ENCODE results near the gene DLGAP4.
A peak's percentile ranks its signal among the peaks of the same experiment; 100 is the strongest.

Gene DLGAP4

DNA sequence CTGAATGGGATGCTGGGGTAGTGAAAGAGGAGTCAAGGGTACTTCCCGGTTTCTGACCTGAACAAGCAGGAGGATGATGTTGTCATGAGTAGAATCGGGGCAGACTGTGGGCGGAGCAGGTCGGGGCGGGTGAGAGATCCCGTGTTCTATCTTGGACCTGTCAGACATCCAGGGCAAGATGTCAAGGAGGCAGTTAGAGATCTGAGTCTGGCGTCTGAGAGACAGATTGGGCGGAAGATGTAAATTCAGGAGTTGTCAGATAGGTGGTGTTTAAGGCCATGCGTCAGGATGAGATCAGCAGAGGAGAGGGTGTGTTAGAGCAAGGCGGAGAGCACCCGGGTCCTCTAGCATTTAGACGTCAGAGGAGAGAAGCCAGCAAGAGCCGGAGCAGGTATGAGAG lies 115.5 kb downstream of the DLGAP4 start:
- no peak for DNase-seq

DNA sequence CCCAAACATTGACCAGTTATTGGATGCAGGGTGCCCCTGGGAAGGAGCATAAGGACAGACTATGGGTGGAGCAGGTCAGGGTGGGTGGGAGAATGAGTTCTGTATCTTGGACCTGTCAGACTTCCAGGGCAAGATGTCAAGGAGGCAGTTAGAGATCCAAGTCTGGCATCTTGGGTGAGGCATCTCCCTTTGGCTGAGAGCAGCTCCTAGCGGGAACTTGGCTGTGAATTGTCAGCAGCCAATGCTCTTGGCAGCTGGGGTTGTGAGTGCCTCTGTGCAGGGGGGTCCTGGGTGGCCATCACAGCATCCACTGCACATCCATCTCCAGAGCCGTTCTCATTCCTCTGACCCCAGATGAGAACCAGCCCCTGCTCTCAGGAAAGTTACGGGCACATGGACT lies 118.2 kb downstream of the DLGAP4 start:
- DNase-seq = no peak

DNA sequence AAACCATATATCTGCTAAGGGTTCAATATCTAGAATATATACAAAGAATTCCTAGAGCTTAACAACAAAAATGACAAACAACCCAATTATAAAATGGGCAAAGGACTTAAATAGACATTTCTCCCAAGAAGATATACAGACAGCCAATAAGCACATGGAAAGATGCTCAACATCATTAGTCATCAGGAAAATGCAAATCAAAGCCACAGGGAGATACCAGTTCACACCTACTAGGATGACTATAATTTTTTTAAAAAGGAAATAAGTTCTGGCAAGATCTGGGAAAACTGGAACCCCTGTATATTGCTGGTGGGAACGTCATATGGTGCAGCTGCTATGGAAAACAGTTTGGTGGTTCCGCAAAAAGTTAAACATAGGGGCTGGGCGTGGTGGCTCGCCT lies 119.0 kb downstream of the DLGAP4 start:
- DNase-seq = no peak

DNA sequence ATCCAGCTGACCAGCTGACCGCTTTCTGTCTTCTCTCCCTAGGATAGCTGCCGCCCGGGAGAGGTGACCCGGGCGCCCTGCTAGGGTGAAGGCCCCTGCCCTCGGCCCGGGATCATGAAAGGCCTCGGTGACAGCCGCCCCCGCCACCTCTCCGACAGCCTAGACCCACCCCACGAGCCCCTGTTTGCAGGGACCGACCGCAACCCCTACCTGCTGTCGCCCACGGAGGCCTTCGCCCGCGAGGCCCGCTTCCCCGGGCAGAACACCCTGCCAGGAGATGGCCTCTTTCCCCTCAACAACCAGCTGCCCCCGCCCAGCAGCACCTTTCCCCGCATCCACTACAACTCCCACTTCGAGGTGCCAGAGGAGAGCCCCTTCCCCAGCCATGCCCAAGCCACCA lies 125.5 kb downstream of the DLGAP4 start:
- DNase-seq = no peak

DNA sequence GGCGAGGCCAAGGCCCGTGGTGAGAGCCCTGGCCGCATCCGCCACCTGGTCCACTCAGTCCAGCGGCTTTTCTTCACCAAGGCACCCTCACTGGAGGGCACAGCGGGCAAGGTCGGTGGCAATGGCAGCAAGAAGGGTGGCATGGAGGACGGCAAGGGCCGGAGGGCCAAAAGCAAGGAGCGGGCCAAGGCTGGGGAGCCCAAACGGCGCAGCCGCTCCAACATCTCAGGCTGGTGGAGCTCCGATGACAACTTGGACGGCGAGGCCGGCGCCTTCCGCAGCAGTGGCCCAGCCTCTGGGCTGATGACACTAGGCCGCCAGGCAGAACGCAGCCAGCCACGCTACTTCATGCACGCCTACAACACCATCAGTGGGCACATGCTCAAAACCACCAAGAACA lies 126.0 kb downstream of the DLGAP4 start:
- no peak for DNase-seq

DNA sequence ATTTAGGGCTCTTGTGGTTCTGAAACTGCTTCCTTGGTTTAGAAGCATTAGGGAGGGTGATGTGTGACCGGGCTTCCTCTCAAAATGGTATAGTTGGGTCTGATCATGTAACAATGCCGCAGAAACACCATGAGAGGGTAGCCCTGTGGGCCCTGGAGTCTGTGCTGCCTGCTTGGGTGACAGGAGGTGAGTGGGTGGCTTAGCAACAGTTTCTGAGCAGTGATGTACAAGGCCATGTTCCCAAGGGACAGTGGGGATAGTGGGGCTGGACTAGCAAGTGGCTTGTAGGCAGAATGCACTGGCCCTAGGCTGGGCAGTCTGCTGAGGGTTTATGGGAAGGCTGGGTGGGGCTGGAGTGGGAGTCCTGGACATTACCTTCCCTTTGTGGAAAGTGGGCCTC lies 128.2 kb downstream of the DLGAP4 start:
- no peak for DNase-seq

DNA sequence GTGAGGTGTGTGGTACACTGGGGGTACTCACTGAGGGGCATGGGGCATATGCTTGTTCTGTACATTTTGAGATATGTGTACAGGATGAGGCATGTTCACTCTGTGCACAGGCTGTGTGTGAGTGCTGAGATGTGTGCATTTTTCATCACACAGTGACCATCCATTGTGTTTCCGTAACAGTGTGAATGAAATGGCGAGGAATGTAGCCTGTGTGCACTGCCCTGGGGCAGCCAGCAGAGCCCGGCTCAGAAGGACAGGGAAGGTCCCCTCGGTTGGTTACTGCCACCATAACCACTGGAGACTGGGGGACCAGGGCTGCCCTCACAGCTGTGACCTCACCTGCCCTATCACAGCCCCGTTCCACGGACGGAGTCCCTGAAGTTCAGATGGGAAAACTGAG lies 129.0 kb downstream of the DLGAP4 start:
- no peak for DNase-seq

DNA sequence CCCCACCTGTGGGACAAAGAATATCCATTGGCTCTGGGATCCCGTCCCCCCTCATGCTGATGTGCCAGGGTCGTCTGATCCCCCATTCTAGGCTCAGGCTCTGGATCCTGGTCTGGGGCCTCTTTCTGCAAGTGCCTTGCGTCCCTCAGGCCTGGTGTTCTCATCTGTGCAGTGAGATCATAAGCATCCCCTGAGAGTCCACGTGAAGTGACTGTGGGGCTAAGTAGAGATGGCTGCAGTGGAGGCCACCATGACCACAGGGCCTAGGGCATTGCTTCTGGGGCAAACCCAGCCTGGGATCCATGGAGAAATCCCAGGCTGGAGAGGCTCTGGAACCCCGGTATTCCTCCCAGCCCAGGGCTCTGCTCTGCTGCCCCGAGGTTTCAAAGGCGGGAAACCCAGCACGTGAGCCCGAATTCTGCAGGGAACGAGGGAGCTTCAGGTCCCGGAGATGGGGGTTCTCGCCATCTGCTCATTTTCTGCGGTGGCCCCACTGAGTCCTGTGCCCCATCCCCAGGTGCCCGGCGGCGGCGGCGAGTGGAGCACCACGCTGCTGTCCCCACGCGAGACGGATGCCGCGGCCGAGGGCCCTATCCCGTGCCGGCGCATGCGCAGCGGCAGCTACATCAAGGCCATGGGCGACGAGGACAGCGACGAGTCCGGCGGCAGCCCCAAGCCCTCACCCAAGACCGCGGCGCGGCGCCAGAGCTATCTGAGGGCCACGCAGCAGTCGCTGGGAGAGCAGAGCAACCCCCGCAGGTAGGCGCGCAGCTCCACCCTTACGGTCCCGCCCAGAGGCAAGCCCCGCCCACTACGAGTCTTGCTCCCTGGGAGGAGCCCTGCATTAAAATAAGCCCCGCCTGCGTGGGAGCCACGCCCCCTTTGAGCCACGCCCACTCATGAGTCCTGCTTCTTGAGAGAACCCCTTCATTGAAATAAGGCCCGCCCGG lies 129.7 kb downstream of the DLGAP4 start:
- DNase-seq = no peak

DNA sequence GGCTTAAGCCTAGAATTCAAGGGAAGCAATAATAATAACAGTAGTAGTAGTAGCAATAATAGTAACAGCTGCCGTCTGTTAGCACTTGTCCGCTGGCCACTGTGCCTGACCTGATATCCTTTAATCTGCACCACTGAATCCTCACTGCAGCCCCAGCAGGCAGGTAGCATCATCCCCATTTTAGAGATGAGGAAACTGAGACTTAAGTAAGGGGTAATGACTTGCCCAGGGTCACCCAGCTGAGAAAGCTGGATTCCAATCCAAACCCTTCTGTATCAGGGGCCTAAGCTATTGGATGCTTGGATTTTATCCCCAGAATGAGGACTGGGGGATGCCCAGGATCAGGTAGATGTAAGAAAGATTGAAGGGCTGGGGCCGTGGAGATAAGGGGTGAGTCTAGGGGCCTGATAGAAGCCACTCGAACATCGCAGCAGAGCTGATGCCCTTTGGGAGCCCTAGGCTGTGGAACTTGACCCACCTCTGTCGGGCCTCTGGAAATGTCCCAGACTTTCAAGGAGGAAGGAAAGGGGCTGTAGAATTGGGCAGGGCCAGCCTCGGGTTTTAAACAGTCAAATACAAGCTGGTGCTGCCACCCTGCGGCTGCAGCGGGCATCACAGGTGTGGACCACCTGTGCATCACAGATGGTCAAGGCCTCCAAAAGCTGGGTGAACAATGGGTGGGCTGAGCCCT lies 133.0 kb downstream of the DLGAP4 start:
- DNase-seq = no peak

DNA sequence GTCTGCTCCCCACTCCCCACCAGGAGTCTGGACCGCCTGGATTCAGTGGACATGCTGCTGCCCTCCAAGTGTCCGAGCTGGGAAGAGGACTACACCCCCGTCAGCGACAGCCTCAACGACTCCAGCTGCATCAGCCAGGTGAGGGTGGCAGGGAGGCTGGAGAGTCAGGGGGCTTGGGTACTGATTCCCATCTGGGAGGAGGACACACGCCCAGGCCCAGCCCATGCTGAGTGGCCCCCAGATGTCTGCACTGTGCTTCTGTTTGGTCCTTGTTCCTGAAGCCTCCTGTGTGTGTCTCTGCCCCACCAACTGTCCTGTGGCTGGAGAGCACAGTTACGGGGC lies 133.6 kb downstream of the DLGAP4 start:
- DNase-seq = no peak

DNA sequence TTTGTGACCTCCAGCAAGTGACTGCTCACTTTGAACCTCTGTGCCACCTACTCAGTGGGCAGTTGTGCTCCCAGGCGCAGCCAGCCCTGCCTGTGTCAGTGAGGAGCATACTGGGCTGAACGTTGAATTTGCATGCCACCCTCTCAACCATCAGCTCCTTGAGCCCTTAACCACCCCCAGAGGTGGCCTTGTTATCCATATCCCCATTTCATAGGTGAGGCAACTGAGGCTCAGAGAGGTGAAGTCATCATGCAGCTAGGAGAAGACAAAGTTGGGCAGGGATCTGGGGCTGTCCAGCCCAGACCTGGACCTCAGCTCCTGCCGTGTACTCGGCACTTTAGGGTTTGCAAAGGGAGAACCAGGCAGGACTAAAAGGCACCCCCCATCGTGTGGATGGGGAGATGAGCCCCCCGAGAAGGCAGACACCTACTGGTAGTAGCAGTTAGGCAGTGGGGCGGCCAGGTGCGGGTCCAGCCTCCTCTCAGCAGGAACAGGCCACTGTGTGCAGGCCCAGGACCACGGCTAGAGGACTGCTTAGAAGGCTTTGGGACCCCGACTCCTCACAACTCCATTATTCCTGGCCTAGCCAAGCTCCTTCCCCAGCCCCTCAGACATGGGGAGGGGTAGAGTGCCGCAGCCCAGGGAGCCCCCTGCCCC lies 134.4 kb downstream of the DLGAP4 start:
- DNase-seq = no peak

DNA sequence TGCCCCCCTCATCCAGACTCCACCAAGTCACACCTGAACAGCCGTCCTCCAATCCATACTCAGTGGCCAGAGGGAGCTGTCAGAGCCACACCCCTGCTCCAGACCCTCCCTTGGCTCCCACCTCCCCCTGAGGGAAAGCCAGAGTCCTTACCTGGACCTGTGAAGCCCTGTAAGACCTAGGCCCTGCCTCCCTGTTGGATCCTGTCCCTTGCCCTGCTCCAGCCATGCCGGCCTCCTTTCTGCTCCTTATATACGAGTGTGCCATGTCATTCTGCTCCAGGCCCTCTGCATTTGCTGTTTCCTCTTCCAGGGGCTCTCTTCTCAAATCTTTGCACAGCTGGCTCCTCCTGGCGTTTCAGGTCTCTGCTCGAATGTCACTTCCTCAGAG lies 134.9 kb downstream of the DLGAP4 start:
- DNase-seq = no peak

DNA sequence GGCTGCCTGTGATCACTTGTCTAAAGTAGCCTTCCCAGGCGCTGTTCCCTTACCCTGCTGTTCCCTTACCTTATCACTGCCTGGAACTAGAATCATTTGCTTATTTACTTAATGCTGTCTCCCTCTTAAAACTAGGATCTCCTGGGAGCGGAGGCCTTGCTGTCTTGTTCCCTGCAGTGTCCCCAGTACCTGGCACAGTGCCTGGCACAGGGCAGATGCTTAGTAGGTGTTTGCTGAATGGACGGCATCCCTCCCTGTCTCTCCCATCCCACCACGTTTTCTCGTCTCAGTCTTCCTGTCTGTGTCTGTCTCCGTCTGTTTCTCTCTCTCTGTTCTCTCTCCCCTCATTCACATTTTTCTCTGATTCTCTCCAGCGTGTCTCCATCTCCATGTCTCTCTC lies 135.3 kb downstream of the DLGAP4 start:
- DNase-seq = no peak

DNA sequence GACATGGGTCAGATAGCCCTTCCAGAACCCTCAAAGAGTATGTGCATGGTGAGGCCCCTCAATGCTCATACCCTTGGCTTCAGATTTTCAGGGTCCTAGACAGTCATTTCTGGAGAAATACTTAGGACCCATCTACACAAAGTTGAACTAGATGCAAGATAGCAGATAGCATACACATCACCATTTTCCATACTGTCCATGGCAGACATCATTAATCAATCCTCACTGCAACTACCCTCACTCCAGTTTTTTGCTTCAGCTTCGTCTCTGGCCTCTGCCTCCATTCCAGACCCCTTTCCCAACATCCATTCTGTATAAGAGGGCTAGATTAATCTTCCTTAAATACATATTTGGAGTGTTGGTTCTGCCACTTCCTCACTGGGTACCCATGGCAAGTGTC lies 139.7 kb downstream of the DLGAP4 start:
- DNase-seq = no peak

DNA sequence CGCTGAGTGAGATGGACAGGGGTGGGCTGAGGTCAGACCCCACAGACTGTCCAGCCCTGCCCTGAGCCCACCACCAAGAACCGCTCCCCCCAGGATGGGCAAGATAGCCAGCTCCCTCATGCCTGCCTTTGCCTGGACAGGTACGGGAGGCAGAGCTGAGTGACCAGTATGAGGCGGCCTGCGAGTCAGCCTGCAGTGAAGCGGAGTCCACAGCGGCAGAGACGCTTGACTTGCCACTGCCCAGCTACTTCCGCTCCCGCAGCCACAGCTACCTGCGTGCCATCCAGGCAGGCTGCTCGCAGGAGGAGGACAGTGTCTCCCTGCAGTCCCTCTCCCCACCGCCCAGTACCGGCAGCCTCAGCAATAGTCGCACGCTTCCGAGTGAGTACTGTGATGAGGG lies 140.4 kb downstream of the DLGAP4 start:
- DNase-seq = no peak

DNA sequence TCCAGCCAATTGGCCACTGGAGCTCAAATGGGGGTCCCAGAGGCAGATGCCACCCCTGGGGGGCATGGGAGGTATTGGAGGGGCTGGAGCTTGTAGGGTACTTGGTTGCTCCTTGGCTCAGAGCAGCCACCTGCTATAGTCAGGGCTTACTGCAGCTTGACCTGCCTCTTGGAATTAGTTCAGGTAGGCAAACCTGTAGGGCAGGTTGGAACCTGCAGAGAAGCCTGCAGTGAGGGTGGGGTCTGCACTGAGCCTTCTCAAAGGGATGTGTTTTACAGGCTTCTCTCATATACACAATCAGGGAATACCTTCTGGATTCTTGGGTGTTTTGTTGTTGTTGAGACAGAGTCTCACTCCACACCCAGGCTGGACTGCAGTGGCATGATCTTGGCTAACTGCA lies 141.0 kb downstream of the DLGAP4 start:
- DNase-seq = no peak

DNA sequence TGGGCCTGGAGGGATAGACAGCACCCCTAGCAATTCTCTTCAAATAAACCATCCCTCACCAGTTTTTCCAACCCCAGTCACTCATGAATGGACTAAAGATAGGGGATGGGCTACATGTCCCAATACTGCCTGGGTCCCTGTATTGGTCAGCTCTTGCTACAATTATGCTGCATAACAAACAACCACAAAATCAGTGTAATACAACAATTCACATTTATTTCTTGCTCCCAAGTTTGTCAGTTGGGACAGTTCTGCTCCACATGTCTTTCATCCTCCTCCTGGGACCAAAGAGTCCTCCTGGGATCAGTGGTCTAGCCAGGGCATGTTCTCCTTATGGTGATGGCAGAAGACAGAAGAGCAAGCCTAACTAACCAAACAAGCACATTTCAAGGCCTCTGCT lies 143.5 kb downstream of the DLGAP4 start:
- no peak for DNase-seq

DNA sequence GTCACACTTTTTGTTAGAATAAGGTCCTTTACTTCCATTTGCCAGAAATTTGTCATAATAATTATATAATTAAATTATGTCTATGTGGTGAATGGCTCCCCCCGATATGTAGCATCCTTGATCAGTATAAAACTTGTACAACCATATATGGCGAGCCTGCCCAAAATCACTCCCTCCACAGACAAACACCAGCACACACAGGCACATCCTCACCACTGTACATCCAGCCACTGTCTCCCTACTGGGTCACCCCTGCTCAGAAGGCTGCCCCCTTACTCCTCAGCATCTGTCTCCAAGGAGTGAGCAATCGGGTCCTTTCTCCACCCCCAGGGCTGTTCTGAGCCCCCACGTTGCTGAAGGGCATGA lies 148.2 kb downstream of the DLGAP4 start:
- no peak for DNase-seq

DNA sequence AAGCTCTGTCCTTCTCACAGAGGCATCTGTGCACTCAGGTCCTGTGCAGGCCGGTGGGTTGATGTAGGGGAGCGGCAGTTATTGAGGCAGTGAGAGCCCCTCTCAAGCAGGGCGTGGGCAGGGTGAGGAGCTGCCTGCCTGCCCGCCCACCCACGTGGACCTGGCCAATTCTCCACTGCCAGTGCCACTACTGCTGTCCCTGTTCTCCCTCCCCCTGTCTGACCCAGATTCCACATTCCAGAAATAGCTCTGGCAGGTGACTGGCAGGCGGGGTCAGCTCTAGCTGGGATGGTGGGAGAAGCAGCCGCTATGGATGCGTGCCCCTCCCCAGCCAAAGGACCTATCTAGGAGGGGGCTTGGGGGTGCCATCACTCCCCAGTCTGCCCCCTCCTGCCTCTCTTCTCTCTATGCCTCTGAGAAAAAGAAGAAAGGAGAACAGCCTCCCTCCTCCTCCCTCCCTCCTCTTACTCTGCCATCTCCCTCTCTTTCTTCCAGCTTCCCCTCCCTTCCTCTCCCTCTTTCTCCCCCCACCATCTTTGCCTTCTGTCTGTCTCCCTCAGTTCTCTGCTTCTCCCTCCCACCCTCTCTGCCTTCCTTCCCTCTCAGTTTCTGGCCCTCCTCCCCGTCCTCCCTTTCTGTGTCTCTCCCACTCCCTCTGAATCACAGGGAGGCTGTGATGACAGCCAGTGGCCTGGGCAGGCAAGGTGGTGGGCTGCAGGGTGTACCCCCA lies 148.7 kb downstream of the DLGAP4 start:
- no peak for DNase-seq

DNA sequence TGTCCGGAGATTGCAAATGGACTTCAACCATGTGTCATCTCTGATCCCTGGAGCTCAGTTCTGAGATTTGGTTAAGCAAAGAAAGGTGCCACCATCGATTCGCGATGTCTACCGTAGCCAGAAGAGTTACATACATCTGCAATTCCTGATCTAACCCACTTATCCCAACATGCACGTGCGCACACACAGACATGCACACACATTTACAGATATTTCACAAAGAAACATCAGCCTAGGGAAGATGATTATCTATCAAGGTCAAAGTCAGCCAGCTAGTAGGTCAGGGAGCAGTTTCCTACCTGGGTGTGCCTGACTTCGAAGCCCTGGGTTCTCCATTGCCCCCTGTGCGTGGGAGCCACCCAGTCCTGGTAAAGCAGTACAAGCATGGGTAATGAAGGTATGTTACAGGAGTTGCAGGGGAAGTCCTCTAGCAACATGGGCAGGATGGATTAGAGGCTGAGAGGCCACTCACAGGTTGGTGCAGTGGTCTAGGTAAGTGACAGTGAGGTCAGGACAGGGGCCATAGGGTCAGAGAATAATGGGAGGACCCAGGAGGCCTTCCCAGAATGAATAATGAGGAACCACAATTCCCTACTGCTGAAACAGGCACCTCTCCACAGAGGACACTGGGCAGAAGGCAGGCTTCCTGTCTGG lies 150.0 kb downstream of the DLGAP4 start:
- DNase-seq = no peak

DNA sequence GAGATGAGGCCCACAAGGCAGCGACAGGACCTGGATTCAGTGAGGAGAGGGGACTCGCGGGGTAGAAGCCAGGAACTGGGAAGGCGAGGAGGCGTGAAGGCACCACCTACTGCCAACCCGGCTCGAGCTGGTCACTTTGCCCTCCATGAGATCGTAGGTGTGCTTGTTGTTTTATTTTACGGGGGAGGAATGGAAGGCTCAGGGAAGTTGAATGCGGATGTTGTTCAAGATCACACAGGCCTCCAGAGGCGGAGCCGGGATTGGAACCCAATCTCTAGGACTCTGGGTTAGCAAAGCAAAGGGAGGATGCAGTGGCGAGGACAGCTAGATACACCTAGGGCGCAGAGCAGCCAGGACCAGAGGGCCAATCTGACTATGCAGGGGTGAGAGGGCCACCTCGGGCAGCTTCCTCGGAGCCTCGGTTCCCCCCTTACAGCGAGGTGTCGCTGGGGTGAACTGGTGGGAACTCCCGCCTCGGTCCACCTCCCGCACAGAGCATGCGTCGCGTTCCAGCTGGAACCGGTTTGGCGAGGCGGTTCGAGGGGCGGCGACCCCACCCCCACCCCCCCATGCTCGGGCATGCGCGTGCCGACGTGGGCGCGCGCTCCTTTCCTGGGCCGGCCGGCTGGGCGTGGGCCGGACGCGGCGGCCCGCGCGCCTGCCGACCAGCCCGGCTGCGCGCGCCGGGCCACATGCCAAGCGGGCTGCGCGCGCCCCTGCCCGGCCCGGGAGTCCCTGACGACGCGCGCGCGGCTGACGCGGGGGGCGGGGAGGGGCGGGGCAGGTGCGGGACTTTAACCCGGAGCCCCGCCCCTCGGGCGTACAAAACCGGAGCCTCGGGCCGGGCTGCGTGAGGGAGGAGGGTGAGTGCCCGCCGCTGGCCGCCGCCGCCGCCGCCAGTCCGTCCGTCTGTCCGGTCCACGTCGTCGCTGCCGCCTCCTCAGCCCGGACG lies 154.8 kb downstream of the DLGAP4 start:
- peak; percentile 90 for DNase-seq
